Colonic mucosa (tissue), 4 donors: ENCODE measurements around the gene TOMM40L. TPM values are rescaled to one million over a fixed set of nuclear protein-coding genes. Genes with fewer than 3 reads are reported as not detected.
A peak's percentile ranks its signal among the peaks of the same experiment; 100 is the strongest.
"Not testable (repeated sequence)": the region's sequence is repeated elsewhere in the genome, so short reads cannot be mapped to it uniquely, and the experiment has no call there.

ENCODE experiments used
- DNase-seq: peaks from one replicate; pipeline ENCODE4 v3.0.0-alpha.2; 2020
- H3K27ac ChIP-seq: fragments of 200-600 bp; one replicate; pipeline ENCODE4 v1.8.0; 2021
- H3K27me3 ChIP-seq: fragments of 200-600 bp; one replicate; pipeline ENCODE4 v1.8.0; 2021
- H3K36me3 ChIP-seq: fragments of 200-600 bp; one replicate; pipeline ENCODE4 v1.8.0; 2021
- H3K4me1 ChIP-seq: fragments of 200-600 bp; one replicate; pipeline ENCODE4 v1.8.0; 2021; ENCODE audit warnings: mild to moderate bottlenecking
- H3K4me3 ChIP-seq: fragments of 200-600 bp; one replicate; pipeline ENCODE4 v1.8.0; 2021
- H3K9ac ChIP-seq, 2 donors: one replicate each; pipeline ENCODE4 v1.7.0; 2013; ENCODE audit warnings: control low read depth in 2 of 2, low read depth in 2 of 2, low read length in 2 of 2
- H3K9me3 ChIP-seq: fragments of 200-600 bp; one replicate; pipeline ENCODE4 v1.8.0; 2021
- CTCF ChIP-seq: fragments of 200-600 bp; IDR thresholded peaks from one replicate; pipeline ENCODE4 v1.8.0; 2022; ENCODE audit warnings: antibody characterized with exemption, mild to moderate bottlenecking
- intact Hi-C: fragments of 100-400 bp; cut with DNase I; formaldehyde crosslinking; loops from one replicate; pipeline ENCODE4 v1.14.1; 2022
- total RNA-seq, 2 donors: library from RNA; stranded (reverse); fragmentation: NEBNext Ultra II Directional in 1 of 2; extraction: Animal tissue kit (Norgen Biotek cat#: 25700) in 1 of 2; gene quantifications; one replicate each; pipeline ENCODE4 v1.2.1, GENCODE V29; 2021
- donor health status: healthy.
- donor health status: DM: no; HTN: no; CAD: no.
- donor health status: DM: no; HTN: no; CAD: no.

The TOMM40L gene
- total RNA-seq, 2 donors from 2014 or later, result 16.6 to 23.1 TPM

GRCh38 chr1:161223805-161224694 is 1.8 kb upstream of the TOMM40L start:
- H3K27ac ChIP-seq, result no peak overlapping the region
- DNase-seq, result no peak
- no peaks in the 10 kb centered on the region for H3K27me3 ChIP-seq
- H3K9ac ChIP-seq, result no peak overlapping the region
- TF ChIP-seq CTCF, result no peak
- no peaks in the 10 kb centered on the region for H3K9me3 ChIP-seq
- intact Hi-C loops, result no loop called here
- H3K4me1 ChIP-seq, result peaks cover 20% of the 10 kb centered on the region
- H3K4me3 ChIP-seq, result no peak overlapping the region
- H3K36me3 ChIP-seq, result peaks cover 3% of the 10 kb centered on the region

- intact Hi-C loops, result loop anchor here (5.0 kb wide), 1 partner anchor 68 kb away; no protein-coding TSS in a partner anchor
- H3K27ac ChIP-seq, H3K4me3 ChIP-seq, H3K9ac ChIP-seq, DNase-seq, H3K9me3 ChIP-seq, H3K36me3 ChIP-seq, H3K27me3 ChIP-seq: not testable (repeated sequence)
- peaks cover 20% of the 10 kb centered on the region for H3K4me1 ChIP-seq
Measured at GRCh38 chr1:161224695-161225087, 1.2 kb upstream of the TOMM40L start.

DNA sequence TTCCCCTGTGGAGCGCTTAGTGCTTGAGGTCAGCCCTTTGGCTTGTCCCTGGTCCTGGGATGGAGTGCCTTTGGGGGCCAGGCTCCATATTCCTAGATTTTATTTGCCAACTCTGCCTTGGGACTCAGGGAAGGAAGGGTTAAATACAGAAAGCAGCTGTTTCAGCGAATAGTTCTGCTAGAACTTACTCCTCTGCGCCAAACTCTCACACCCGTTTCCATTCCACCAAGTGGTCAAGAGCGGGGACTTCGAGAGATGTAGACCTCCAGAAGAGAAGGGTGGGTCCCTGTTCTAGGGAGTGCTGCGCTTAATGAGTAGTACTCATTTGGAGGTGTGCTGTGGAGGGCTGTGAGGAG is 704 bp upstream of the TOMM40L start:
- Histone ChIP-seq H3K36me3 (peaks cover 7% of the 10 kb centered on the region), H3K27ac (peak overlapping the region; percentile 32), H3K4me1 (peaks cover 20% of the 10 kb centered on the region), H3K9me3 (no peaks in the 10 kb centered on the region), H3K27me3 (no peaks in the 10 kb centered on the region), H3K9ac (peak overlapping the region in 1 of 2 donors; percentile 4), H3K4me3 (no peak overlapping the region)
- TF ChIP-seq CTCF, result no peak
- intact Hi-C loops, result loop anchor here (5.0 kb wide), 1 partner anchor 67 kb away; no protein-coding TSS in a partner anchor
- no peak for DNase-seq

GRCh38 chr1:161226320-161226711 is 456 bp downstream of the TOMM40L start:
- Histone ChIP-seq H3K9me3 (no peaks in the 10 kb centered on the region), H3K9ac (peak overlapping the region; percentile 65 to 76), H3K27ac (peak overlapping the region; percentile 40), H3K36me3 (peaks cover 7% of the 10 kb centered on the region), H3K4me3 (peak overlapping the region; percentile 58), H3K4me1 (peaks cover 20% of the 10 kb centered on the region), H3K27me3 (no peaks in the 10 kb centered on the region)
- peak; percentile 26 for DNase-seq
- no peak for TF ChIP-seq CTCF
- intact Hi-C loops, result loop anchor here (5.0 kb wide), 1 partner anchor 66 kb away; no protein-coding TSS in a partner anchor

DNA sequence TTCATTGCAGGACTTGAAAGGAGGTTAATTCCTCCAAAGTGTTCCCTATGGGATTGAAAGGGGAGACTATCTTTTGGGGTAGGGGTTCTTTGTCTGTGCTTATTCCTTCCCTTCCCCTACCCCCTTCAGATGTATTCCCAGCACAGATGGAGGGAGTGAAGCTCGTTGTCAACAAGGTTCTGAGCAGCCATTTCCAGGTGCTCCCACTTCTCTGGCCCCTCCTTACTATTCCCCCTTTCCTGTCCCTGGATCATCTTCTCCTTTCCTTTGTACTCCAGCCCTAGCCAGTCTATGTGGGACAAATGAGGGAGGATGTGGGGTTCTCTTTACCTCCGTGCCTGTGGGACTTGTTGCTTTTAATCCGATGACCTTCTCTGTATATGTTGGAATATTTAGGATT is 899 bp downstream of the TOMM40L start:
- Histone ChIP-seq H3K9me3 (no peaks in the 10 kb centered on the region), H3K27me3 (no peaks in the 10 kb centered on the region), H3K4me1 (peaks cover 20% of the 10 kb centered on the region), H3K4me3 (peak overlapping the region; percentile 58), H3K27ac (peak overlapping the region; percentile 54), H3K36me3 (peaks cover 7% of the 10 kb centered on the region), H3K9ac (peak overlapping the region; percentile 65 to 76)
- intact Hi-C loops, result loop anchor here (5.0 kb wide), 1 partner anchor 66 kb away; no protein-coding TSS in a partner anchor
- TF ChIP-seq CTCF, result no peak
- DNase-seq, result no peak
